Transverse colon (tissue), 4 donors: ENCODE measurements around the gene NUDC.

Source experiments
- CTCF ChIP-seq, 5 experiments: fragments of 200-600 bp in 3 of 5; fragments of 450-650 bp in 2 of 5; sonication (generic) in 3 of 5; IDR thresholded peaks; 1 replicate in 2 of 5; 2 replicates in 3 of 5; pipeline ENCODE4 v1.5.1; 2016 to 2017; ENCODE audit warnings: antibody characterized with exemption in 5 of 5, inconsistent platforms in 3 of 5, mild to moderate bottlenecking in 2 of 5, moderate library complexity in 1 of 5
- POLR2A ChIP-seq: fragments of 450-650 bp; IDR thresholded peaks from one replicate; pipeline ENCODE4 v1.6.1; 2016; ENCODE audit warnings: antibody characterized with exemption, mild to moderate bottlenecking, moderate library complexity
- POLR2AphosphoS5 ChIP-seq, 3 donors: sonication (generic); formaldehyde crosslinking; IDR thresholded peaks; one replicate each; pipeline ENCODE4 v1.6.1; 2016; ENCODE audit warnings: antibody characterized with exemption in 3 of 3

- no peak for TF ChIP-seq CTCF (IDR thresholded peaks at IDR 0.05)
- no peak for TF ChIP-seq POLR2A
- no peak for TF ChIP-seq POLR2AphosphoS5 (IDR thresholded peaks at IDR 0.05)
Measured at GRCh38 chr1:26894263-26894662, 27.3 kb upstream of the NUDC start.
